K562 (cell line): ENCODE measurements around the gene CNOT4. TPM values are rescaled to one million over a fixed set of nuclear protein-coding genes. Genes with fewer than 3 reads are reported as not detected.

Source experiments
- FOXK1 ChIP-seq: sonication (generic); formaldehyde crosslinking; IDR thresholded peaks from 2 replicates; pipeline ENCODE4 v1.8.0; 2022; ENCODE audit warnings: missing genetic modification reagents, mild to moderate bottlenecking, borderline replicate concordance
- HDGF ChIP-seq: fragments of 450-650 bp; IDR thresholded peaks from 2 replicates; pipeline ENCODE4 v1.6.1; 2016
- KDM2B ChIP-seq: fragments of 250-450 bp; sonication (Bioruptor Pico); IDR thresholded peaks from 2 replicates; pipeline ENCODE4 v1.8.0; 2021; ENCODE audit warnings: mild to moderate bottlenecking, moderate library complexity
- LCOR ChIP-seq: sonication (generic); formaldehyde crosslinking; IDR thresholded peaks from 2 replicates; pipeline ENCODE4 v1.8.0; 2022; ENCODE audit warnings: mild to moderate bottlenecking, missing genetic modification reagents
- RAD21 ChIP-seq, 2 experiments: fragments of 250-450 bp in 1 of 2; fragments of 450-650 bp in 1 of 2; sonication (Bioruptor Pico) in 1 of 2; formaldehyde crosslinking in 1 of 2; IDR thresholded peaks in 1 of 2; conservative IDR thresholded peaks in 1 of 2; 2 replicates each; pipeline versions ENCODE4 v1.4.0 to v1.8.0; 2020 to 2022; ENCODE audit warnings: mild to moderate bottlenecking in 2 of 2, moderate library complexity in 1 of 2
- RBM25 ChIP-seq: fragments of 200-400 bp; formaldehyde crosslinking; IDR thresholded peaks from 2 replicates; pipeline ENCODE4 v1.6.1; 2018; ENCODE audit warnings: low read length, low read depth, moderate library complexity; ENCODE audit not compliant: severe bottlenecking
- SREBF2 ChIP-seq: sonication (generic); formaldehyde crosslinking; IDR thresholded peaks from 2 replicates; pipeline ENCODE4 v1.4.0; 2020; ENCODE audit warnings: mild to moderate bottlenecking, missing genetic modification reagents
- ZNF143 ChIP-seq: sonication (generic); formaldehyde crosslinking; IDR thresholded peaks from 2 replicates; pipeline ENCODE4 v1.9.0; 2022; ENCODE audit warnings: mild to moderate bottlenecking, missing genetic modification reagents
- ZNF165 ChIP-seq: fragments of 250-450 bp; sonication (Bioruptor Pico); IDR thresholded peaks from 2 replicates; pipeline ENCODE4 v1.4.0; 2020; ENCODE audit warnings: borderline replicate concordance
- ZNF561 ChIP-seq: fragments of 450-650 bp; formaldehyde crosslinking; conservative IDR thresholded peaks from 2 replicates; pipeline ENCODE4 v1.4.0; 2020; ENCODE audit warnings: mild to moderate bottlenecking, moderate library complexity
- polyA plus RNA-seq, 8 experiments: library from polyadenylated mRNA; depleted of rRNA in 4 of 8; stranded (reverse) in 5 of 8; unstranded in 3 of 8; fragments of >200 nt; fragmentation: Nextera tagmentation in 2 of 8; fragmentation: Illumina TruSeq in 1 of 8; extraction: Ambion mirVana in 2 of 8; extraction: Trizol in 1 of 8; gene quantifications; 2 replicates each; pipeline versions ENCODE4 v1.2.1 to v1.2.3, GENCODE V29; 2011 to 2014; ENCODE audit warnings: inconsistent platforms in 1 of 8, missing spikeins in 1 of 8
- total RNA-seq, 7 experiments: library from RNA; depleted of rRNA in 6 of 7; stranded (reverse); fragments of >200 nt in 6 of 7; fragmentation: Illumina TruSeq in 2 of 7; extraction: Trizol in 2 of 7; gene quantifications; 2 replicates each; pipeline versions ENCODE4 v1.2.1 to v1.2.3, GENCODE V29; 2011 to 2021; ENCODE audit warnings: low replicate concordance in 1 of 7
- TF ChIP-seq, protein P1 (sequence below): sonication (generic); formaldehyde crosslinking; IDR thresholded peaks from 2 replicates; pipeline ENCODE4 v1.8.1; 2022; ENCODE audit warnings: missing genetic modification reagents
- TF ChIP-seq, protein P2 (sequence below): sonication (generic); formaldehyde crosslinking; IDR thresholded peaks from 2 replicates; pipeline ENCODE4 v1.8.0; 2022; ENCODE audit warnings: mild to moderate bottlenecking, low read depth, missing genetic modification reagents
- TF ChIP-seq, protein P3 (sequence below): fragments of 450-650 bp; IDR thresholded peaks from 2 replicates; pipeline ENCODE4 v1.6.1; 2017; ENCODE audit warnings: antibody characterized with exemption, mild to moderate bottlenecking

CNOT4 gene
- total and polyA plus RNA-seq, 9 of the 15 experiments (the other 6 are each of a cell fraction or from before 2014, with no cell fraction given) = 8.6 to 24.1 (median 15.4) TPM

DNA sequence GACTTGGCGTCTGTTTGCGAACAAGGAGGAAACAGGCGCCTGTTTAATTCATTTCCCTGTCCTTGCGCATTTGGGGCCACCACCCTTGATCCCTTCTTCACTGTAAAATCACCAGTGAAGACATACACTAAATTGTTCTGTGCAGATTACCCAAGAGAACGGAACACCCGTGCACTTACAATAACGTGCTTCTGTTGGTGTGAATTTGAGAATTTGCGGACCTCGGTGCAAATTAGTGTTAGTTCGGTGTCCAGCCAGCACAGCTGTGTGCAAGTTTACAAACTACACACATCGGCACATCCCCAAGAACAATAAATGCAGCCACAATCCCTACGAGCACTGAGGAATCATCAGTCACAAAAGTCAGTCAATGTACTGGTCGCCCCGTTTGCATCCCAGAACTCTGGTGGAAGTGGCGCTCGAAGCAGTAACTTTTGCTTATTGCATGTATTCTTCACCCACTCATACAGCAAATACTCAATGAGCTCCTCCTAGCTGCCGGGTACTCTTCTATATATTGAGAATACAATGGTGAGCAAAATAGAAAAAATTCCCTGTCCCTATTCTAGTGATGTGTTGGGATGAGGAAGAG is 786 bp upstream of the CNOT4 start (continued):
- TF ChIP-seq, protein P1, sequence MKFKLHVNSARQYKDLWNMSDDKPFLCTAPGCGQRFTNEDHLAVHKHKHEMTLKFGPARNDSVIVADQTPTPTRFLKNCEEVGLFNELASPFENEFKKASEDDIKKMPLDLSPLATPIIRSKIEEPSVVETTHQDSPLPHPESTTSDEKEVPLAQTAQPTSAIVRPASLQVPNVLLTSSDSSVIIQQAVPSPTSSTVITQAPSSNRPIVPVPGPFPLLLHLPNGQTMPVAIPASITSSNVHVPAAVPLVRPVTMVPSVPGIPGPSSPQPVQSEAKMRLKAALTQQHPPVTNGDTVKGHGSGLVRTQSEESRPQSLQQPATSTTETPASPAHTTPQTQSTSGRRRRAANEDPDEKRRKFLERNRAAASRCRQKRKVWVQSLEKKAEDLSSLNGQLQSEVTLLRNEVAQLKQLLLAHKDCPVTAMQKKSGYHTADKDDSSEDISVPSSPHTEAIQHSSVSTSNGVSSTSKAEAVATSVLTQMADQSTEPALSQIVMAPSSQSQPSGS (CRISPR knock-in tag) = no peak
- TF ChIP-seq ZNF561 (CRISPR knock-in tag) (no peak), RBM25 (no peak), HDGF (no peak), ZNF143 (CRISPR knock-in tag) (no peak), KDM2B (CRISPR knock-in tag) (peak; percentile 32; the same call in 1 of the 2 replicates), ZNF165 (no peak), RAD21 (CRISPR knock-in tag; conservative IDR thresholded peaks at IDR 0.05 in 1 of 2, IDR thresholded peaks at IDR 0.05 in 1 of 2) (peak; percentile 29 to 58), FOXK1 (CRISPR knock-in tag) (peak; percentile 90; the same call in 1 of the 2 replicates), LCOR (no peak), SREBF2 (CRISPR knock-in tag) (no peak)
- TF ChIP-seq, protein P2, sequence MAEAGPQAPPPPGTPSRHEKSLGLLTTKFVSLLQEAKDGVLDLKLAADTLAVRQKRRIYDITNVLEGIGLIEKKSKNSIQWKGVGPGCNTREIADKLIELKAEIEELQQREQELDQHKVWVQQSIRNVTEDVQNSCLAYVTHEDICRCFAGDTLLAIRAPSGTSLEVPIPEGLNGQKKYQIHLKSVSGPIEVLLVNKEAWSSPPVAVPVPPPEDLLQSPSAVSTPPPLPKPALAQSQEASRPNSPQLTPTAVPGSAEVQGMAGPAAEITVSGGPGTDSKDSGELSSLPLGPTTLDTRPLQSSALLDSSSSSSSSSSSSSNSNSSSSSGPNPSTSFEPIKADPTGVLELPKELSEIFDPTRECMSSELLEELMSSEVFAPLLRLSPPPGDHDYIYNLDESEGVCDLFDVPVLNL = no peak
- TF ChIP-seq, protein P3, sequence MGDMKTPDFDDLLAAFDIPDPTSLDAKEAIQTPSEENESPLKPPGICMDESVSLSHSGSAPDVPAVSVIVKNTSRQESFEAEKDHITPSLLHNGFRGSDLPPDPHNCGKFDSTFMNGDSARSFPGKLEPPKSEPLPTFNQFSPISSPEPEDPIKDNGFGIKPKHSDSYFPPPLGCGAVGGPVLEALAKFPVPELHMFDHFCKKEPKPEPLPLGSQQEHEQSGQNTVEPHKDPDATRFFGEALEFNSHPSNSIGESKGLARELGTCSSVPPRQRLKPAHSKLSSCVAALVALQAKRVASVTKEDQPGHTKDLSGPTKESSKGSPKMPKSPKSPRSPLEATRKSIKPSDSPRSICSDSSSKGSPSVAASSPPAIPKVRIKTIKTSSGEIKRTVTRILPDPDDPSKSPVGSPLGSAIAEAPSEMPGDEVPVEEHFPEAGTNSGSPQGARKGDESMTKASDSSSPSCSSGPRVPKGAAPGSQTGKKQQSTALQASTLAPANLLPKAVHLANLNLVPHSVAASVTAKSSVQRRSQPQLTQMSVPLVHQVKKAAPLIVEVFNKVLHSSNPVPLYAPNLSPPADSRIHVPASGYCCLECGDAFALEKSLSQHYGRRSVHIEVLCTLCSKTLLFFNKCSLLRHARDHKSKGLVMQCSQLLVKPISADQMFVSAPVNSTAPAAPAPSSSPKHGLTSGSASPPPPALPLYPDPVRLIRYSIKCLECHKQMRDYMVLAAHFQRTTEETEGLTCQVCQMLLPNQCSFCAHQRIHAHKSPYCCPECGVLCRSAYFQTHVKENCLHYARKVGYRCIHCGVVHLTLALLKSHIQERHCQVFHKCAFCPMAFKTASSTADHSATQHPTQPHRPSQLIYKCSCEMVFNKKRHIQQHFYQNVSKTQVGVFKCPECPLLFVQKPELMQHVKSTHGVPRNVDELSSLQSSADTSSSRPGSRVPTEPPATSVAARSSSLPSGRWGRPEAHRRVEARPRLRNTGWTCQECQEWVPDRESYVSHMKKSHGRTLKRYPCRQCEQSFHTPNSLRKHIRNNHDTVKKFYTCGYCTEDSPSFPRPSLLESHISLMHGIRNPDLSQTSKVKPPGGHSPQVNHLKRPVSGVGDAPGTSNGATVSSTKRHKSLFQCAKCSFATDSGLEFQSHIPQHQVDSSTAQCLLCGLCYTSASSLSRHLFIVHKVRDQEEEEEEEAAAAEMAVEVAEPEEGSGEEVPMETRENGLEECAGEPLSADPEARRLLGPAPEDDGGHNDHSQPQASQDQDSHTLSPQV = no peak
